ENCODE data around the gene PLAGL2. TPM values are rescaled to one million over a fixed set of nuclear protein-coding genes. Genes with fewer than 3 reads are reported as not detected.
A peak's percentile ranks its signal among the peaks of the same experiment; 100 is the strongest.
"Not testable (repeated sequence)": the region's sequence is repeated elsewhere in the genome, so short reads cannot be mapped to it uniquely, and the experiment has no call there.

The PLAGL2 gene
- total RNA-seq, 2 donors from 2014 or later, result 32.8 to 39.4 TPM

DNA sequence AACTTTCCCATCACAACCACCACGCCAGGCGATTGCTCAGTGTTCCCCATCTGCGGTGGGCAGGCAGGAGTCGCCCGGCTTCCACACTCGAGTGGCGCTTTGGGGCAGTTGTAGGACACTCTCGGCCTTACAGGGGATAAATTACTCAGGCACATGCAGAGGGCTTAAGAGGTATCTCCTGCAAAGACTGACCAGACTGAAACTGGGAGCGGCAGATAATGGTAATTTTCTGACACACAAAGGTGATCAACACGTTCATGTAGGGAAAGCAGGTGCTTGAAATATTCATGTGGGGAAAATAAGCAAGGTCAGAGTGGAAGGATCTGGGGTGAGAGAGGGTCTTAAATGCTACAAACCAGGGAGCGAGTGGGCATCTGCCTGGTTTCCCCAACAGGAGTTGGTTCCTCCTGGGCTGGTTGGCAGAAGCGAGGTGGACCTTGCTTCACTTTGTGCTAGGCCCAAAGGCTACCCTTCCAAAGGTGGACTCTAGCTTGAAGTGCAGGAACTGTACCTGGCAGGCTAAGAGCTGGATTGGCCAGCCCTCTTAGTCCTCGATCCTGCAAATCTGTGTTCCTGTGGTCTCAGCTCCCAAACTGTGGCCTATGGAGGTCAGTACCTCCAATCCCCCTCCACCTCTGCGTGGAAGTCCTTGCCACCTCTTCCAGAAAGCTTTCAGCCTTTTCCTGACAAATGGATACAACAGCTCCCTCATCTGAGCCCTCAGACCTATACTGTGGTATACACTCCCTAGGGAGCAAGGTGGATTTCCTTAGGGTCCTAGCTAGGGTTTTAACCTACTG, 16.7 kb downstream of the PLAGL2 start:
- no peak for DNase-seq (ENCODE audit: low spot score)
- no peaks in the 10 kb centered on the region for H3K27me3 Mint-ChIP-seq
- peaks cover 11 to 25% of the 10 kb centered on the region in 2 donors for H3K4me1 Mint-ChIP-seq (ENCODE audit: low read depth in 2 of 2)
- peaks cover 11% of the 10 kb centered on the region for H3K36me3 Mint-ChIP-seq
- peak in 1 of 2 donors; percentile 25 for ATAC-seq
- no peaks in the 10 kb centered on the region for H3K9me3 Mint-ChIP-seq
- H3K4me3 Mint-ChIP-seq, result peak overlapping the region; percentile 58
- peak overlapping the region; percentile 39 to 47 for H3K27ac Mint-ChIP-seq

DNA sequence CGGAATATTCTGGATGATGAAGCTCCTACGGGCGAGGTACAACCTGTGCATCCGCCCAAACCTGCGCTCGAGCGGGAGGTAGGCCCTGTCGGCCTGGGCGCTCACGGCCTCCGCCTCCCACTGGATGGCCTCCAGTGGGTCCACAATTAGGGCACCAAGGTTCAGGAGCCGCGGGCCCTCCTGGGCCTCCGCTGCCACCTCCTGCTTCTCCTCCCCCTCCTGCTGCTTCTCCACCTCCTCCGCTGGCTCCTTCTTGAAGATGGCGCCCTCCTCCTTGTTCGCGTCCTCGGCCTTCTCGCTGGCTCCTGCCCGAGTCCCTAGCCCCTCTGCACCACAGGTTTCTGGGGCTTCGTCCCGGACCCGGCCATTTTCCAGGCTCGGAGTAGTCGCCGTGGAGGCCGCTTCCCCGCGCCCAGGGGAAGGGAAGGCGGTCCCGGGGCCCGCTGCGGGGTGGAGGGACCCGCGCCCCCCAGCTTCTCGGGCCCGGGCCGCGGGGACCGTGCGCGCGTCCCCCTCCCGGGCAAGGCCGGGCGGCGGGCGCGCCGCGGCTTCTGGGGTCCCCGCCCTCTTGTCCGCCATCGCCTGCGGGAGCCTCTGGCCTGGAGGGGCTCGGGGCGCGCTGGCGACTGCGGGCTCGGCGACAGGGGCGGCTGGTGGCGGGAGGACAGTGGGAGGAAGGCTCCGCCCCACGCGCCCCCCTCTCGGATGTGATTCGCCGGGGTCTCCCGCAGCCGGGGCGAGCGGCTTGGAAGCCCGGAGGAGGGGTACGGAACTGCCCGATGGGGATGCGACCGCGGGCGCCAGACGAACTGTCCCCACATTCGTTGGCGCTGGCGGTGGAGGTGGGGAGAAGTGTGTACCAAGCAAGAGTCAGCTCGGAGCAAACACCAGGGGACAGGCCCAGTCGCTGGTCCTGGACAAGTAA, 17.6 kb downstream of the PLAGL2 start:
- Mint-ChIP-seq H3K4me3 (peak overlapping the region; percentile 67), H3K36me3 (peaks cover 5% of the 10 kb centered on the region), H3K4me1 (ENCODE audit: low read depth in 2 of 2) (peaks cover 11 to 19% of the 10 kb centered on the region in 2 donors), H3K27me3 (no peaks in the 10 kb centered on the region), H3K9me3 (no peaks in the 10 kb centered on the region), H3K27ac (peak overlapping the region; percentile 39 to 47)
- peak; percentile 58 to 71 for ATAC-seq
- DNase-seq (ENCODE audit: low spot score), result peak; percentile 69

DNA sequence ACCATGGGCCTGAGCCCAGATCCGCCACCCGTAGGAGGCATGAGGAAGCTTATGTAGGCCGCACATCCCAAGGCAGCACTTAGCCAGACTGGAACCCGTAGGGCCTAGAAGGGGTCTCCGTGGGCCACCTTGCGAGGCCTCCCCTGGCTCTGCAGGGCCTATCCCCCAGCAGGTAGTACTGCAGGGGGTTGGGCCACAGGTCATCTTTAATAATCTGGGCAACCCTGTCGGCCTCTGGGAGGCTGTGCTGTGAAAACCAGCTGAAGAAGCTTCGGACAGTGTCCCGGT, 18.5 kb downstream of the PLAGL2 start:
- Mint-ChIP-seq H3K27ac (peak overlapping the region in 1 of 2 donors; percentile 13), H3K36me3 (peaks cover 5% of the 10 kb centered on the region), H3K9me3 (no peaks in the 10 kb centered on the region), H3K4me3 (peak overlapping the region; percentile 80), H3K4me1 (ENCODE audit: low read depth in 2 of 2) (peaks cover 11 to 17% of the 10 kb centered on the region in 2 donors), H3K27me3 (no peaks in the 10 kb centered on the region)
- DNase-seq (ENCODE audit: low spot score) (no peak), ATAC-seq (no peak)

DNA sequence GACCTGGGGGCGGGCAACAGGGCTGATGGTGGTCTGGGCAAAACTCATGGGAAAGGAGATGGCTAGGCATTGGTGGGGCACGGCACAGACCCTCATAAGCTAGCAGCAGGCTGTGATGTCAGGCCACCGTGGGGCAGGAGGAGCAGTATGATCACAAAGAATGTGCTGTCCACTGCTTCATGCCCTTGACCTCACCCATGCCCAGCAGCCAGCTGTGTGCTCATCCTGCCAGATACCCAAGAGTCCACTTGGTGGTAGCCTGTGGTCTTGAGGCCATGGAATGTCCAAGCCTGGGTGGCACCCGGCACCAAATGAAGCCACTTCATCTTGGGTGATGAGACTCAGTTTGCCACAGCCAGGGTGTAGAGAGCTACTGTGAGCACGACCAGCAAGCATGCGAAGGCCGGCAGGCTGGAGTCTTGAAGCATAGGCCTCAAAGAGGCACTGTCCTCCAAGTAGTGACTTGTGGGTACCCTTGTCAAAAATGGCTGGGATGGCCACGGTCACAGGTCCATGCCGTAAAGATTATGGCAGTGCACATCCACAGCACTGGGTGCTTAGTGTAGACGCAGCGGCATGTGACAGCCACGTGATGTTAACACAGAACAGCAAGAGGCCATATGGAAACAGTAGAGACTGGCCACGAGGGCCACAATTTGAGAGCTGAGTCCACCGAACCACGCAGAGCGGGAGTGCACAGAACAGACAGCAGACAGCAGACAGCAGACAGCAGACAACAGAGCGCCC, 19.0 kb downstream of the PLAGL2 start:
- DNase-seq (ENCODE audit: low spot score), result no peak
- Mint-ChIP-seq H3K4me3 (peak overlapping the region; percentile 80), H3K27ac (peak overlapping the region in 1 of 2 donors; percentile 13)

DNA sequence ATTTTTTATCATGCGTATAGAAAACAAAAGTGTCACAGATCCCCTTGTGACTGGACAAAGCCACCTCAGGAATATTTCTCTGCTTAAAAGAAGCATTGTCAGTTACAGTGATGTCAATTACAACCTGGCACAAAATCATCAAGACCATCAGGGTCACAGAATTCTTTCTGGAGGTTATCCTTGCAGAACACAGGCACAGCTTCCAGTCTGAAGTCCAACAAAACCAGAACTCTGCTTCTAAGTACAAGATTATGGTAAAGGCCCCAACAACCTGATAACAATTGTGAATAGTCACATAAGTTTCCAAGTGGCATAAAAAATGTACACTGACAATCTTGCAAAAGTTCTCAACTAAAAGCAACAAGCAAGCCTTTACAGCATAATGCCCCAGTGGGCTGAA, 21.0 kb downstream of the PLAGL2 start:
- no peak for ATAC-seq
- no peaks in the 10 kb centered on the region for H3K27me3 Mint-ChIP-seq
- H3K27ac Mint-ChIP-seq, result no peak overlapping the region
- DNase-seq (ENCODE audit: low spot score), result no peak
- no peaks in the 10 kb centered on the region for H3K36me3 Mint-ChIP-seq
- H3K4me1 Mint-ChIP-seq (ENCODE audit: low read depth in 2 of 2), result peaks cover 11 to 14% of the 10 kb centered on the region in 2 donors
- no peak overlapping the region for H3K4me3 Mint-ChIP-seq
- H3K9me3 Mint-ChIP-seq, result no peaks in the 10 kb centered on the region

More for the DNA sequence above, 19.0 kb downstream of the PLAGL2 start:
- Mint-ChIP-seq H3K4me1 (ENCODE audit: low read depth in 2 of 2) (peaks cover 11 to 14% of the 10 kb centered on the region in 2 donors), H3K9me3 (no peaks in the 10 kb centered on the region), H3K36me3 (peaks cover under 1% of the 10 kb centered on the region), H3K27me3 (no peaks in the 10 kb centered on the region)
- no peak for ATAC-seq

DNA sequence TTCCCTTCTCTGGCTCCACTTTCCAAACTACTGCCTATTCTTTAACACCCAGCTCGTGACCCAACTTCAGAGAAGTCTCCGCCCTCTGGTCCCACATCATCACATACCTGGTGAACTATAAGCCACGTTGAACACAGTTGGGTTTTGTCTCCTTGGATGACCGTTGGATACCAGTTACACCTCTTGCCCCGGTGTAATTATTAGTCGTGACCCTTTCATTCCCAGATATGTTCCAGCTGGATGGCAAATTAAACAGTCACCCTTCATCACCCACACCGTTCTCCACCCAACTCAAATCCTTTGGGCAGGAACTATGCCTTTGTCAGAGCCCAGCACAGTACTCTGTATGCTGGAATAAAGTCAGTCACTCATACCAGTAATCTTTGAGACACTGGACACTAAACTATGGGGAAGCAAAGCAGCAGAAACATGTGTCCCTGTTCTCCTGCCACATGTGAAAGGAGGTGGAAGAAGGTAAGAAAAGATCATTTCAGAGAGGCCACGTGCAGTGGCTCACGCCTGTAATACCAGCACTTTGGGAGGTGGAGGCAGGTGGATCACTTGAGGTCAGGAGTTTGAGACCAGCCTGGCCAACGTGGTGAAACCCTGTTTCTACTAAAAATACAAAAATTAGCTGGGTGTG, 22.5 kb downstream of the PLAGL2 start:
- DNase-seq (ENCODE audit: low spot score) (no peak), ATAC-seq (no peak)
- Mint-ChIP-seq H3K36me3 (no peaks in the 10 kb centered on the region), H3K9me3 (no peaks in the 10 kb centered on the region), H3K4me3 (no peak overlapping the region), H3K4me1 (ENCODE audit: low read depth in 2 of 2) (peaks cover 5 to 7% of the 10 kb centered on the region in 2 donors), H3K27ac (no peak overlapping the region), H3K27me3 (no peaks in the 10 kb centered on the region)

DNA sequence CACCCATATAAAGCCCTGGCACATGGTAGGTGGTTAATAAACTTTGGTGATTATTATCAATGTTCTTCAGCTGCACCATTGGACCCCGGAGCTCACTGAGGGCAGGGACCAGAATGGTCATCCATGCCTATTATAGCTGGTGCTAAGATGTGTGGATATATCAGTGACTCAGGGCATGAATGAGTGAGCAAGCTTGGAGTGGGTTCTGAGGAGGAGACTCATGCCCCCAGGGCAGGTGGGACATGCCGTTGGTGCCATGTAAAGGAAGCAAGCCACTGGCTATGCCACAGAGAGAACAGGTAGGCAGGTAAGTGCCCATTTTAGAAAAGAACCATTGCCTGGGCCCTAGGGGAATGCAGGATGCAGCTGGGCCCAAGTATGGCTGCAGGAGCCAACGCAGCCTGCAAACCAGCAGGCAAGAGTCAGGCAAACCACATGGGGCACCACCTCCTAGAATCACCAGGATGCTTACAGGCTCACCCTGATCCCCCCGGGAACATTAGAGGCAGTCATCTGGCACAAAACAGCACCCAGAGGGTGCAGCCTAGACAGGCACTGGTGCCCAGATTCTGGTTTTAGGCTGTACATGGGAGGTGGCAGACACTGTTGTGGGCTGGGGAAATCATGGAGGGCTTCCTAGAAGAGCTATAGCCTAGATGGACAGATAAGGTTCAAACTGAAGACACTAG, 23.5 kb downstream of the PLAGL2 start:
- H3K27me3 Mint-ChIP-seq, result no peaks in the 10 kb centered on the region
- no peaks in the 10 kb centered on the region for H3K9me3 Mint-ChIP-seq
- no peak for ATAC-seq
- peaks cover 4 to 5% of the 10 kb centered on the region in 2 donors for H3K4me1 Mint-ChIP-seq (ENCODE audit: low read depth in 2 of 2)
- no peak overlapping the region for H3K27ac Mint-ChIP-seq
- no peak for DNase-seq (ENCODE audit: low spot score)
- no peaks in the 10 kb centered on the region for H3K36me3 Mint-ChIP-seq
- H3K4me3 Mint-ChIP-seq, result no peak overlapping the region

DNA sequence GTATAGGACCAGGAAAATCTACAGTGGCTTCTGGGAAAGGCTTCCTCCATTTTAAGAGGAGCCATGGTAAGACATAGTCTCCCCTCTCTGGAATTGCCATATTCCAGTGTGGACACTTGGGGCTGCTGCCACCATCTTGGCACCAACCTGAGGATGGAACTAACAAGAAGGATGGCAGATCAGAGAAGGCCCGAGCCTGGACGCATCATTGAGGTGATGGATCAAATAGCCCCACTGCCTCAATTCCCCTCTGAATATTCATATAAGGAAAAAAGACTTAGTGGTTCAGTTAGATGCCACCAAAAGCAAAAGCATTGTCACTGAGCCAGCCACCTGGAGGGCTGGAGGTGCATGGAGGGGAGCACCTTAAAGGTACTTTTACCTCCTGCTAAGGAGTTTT, 25.9 kb downstream of the PLAGL2 start:
- H3K4me3 Mint-ChIP-seq, result no peak overlapping the region
- H3K27ac Mint-ChIP-seq, result no peak overlapping the region
- H3K9me3 Mint-ChIP-seq, result no peaks in the 10 kb centered on the region
- peaks cover 0 to 3% of the 10 kb centered on the region in 2 donors for H3K4me1 Mint-ChIP-seq (ENCODE audit: low read depth in 2 of 2)
- H3K36me3 Mint-ChIP-seq, result no peaks in the 10 kb centered on the region
- H3K27me3 Mint-ChIP-seq, result no peaks in the 10 kb centered on the region
- ATAC-seq (no peak), DNase-seq (ENCODE audit: low spot score) (no peak)

DNA sequence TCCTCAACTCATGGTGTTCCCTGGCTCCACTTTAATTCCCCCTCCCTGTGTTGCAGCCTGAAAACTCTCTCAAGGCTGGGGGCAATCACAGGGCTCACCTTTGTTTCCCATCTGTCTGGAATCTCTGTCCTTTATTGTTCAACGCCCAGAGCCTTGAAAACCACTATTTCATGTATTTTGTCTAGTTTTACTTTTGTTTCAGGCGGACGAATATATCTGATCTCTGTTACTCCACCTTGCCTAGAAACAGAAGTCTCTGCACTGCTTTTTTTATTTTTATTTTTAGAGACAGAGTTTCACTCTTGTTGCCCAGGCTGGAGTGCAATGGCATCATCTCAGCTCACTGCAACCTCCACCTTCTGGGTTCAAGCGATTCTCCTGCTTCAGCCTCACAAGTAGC, 27.6 kb downstream of the PLAGL2 start:
- H3K4me1 Mint-ChIP-seq (ENCODE audit: low read depth in 2 of 2), result peaks cover 0 to 3% of the 10 kb centered on the region in 2 donors
- ATAC-seq, result no peak
- no peaks in the 10 kb centered on the region for H3K27me3 Mint-ChIP-seq
- no peak overlapping the region for H3K4me3 Mint-ChIP-seq
- H3K27ac Mint-ChIP-seq, result no peak overlapping the region
- no peaks in the 10 kb centered on the region for H3K9me3 Mint-ChIP-seq
- DNase-seq (ENCODE audit: low spot score), result no peak
- no peaks in the 10 kb centered on the region for H3K36me3 Mint-ChIP-seq

DNA sequence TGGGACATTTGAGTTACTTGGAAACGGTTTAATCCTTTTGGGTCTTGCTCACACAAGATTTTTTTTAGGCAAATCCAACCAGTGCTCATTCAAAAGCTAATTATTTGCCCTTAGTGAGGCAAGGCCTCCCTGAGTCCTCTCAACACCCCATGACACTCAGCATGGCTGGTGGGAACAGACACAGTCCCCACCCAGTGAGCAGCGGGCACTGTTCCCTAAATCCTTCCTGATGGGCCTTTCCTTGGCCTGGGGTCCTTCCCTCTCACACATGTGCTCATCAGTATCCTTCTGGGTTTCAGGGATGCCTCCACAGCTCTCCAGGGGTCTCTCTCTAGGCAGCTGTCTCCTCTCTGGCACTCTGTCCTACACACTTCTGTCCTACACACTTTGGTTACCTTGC, 28.0 kb downstream of the PLAGL2 start:
- Mint-ChIP-seq H3K4me1 (ENCODE audit: low read depth in 2 of 2) (peaks cover 0 to 3% of the 10 kb centered on the region in 2 donors), H3K9me3 (no peaks in the 10 kb centered on the region), H3K27ac (no peak overlapping the region), H3K36me3 (no peaks in the 10 kb centered on the region), H3K27me3 (no peaks in the 10 kb centered on the region), H3K4me3 (no peak overlapping the region)
- no peak for ATAC-seq
- DNase-seq (ENCODE audit: low spot score), result no peak

DNA sequence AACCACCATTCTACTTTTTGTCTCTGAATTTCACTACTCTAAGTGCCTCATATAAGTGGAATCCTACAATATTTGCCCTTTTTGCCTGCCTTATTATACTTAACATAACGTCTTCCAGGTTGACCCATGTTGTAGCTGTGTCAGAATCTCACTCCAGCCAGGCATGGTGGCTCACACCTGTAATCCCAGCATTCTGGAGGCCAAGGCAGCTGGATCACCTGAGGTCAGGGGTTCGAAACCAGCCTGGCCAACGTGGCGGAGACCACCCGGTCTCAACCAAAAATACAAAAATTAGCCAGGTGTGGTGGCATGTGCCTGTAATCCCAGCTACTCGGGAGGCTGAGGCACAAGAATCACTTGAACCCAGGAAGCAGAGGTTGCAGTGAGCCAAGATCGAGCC, 29.8 kb downstream of the PLAGL2 start:
- not testable (repeated sequence) for H3K36me3 Mint-ChIP-seq, H3K4me3 Mint-ChIP-seq

DNA sequence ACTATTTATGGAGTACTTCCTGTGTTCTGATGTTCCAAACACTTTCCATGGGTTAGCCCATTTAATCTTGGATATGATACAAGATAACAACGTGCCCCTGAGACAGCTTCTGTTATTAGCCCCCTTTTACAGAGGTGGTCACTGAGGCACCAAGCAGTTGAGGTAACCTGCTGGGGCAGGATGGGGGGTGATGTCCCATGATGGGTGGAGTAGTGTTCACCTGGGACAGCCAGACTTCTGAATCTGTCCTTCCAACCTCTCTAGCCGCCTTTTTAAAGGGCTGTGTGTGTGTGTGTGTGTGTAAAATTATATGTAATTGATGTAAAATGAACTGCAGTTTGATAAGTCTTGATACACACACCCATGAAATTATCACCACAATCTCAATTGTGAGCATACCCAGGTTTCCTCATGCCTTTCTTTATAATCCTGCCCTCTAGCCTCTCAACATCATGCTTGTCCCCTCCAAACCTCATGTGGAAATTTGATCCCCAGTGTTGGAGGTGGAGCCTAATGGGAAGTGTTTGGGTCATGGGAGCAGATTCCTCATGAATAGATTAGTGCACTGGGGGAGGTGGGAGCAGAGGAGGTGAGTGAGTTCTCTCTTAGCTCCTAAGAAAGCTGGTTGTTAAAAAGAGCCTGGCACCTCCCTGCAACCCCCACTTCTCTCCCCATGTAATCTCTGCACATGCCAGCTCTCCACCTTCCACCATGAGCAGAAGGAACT, 39.2 kb downstream of the PLAGL2 start:
- H3K27me3 Mint-ChIP-seq, result no peaks in the 10 kb centered on the region
- no peaks in the 10 kb centered on the region for H3K9me3 Mint-ChIP-seq
- no peaks in the 10 kb centered on the region for H3K4me1 Mint-ChIP-seq (ENCODE audit: low read depth in 2 of 2)
- no peak for DNase-seq (ENCODE audit: low spot score)
- ATAC-seq, result no peak
- H3K27ac Mint-ChIP-seq, result peak overlapping the region in 1 of 2 donors; percentile 54
- H3K36me3 Mint-ChIP-seq, result peaks cover 4% of the 10 kb centered on the region
- no peak overlapping the region for H3K4me3 Mint-ChIP-seq

More for the DNA sequence above, 29.8 kb downstream of the PLAGL2 start:
- DNase-seq (ENCODE audit: low spot score); H3K4me1 Mint-ChIP-seq (ENCODE audit: low read depth in 2 of 2); H3K9me3 Mint-ChIP-seq; H3K27me3 Mint-ChIP-seq; H3K27ac Mint-ChIP-seq; ATAC-seq: not testable (repeated sequence)

Data from natural killer cell treated with Interleukin-12 subunit alpha and Interleukin-12 subunit beta and Interleukin-15 and Interleukin-18, amount 100 ng/mL, for 72 hours (primary cell).